Hepatocyte (in vitro differentiated cells): ENCODE results near the gene TNFAIP1.

Experiments
- CTCF ChIP-seq: fragments of 200-600 bp; sonication (generic); IDR thresholded peaks from 2 replicates; pipeline ENCODE4 v1.5.1; 2016; ENCODE audit warnings: antibody characterized with exemption, mild to moderate bottlenecking; ENCODE audit not compliant: poor library complexity
- EZH2phosphoT487 ChIP-seq: fragments of 200-600 bp; sonication (generic); IDR thresholded peaks from one replicate; pipeline ENCODE4 v1.6.1; 2018; ENCODE audit warnings: antibody characterized with exemption, mild to moderate bottlenecking, low read depth, moderate library complexity; ENCODE audit not compliant: unreplicated experiment, severe bottlenecking

GRCh38 chr17:28328325-28328724 is 7.2 kb upstream of the TNFAIP1 start:
- TF ChIP-seq CTCF (no peak), EZH2phosphoT487 (no peak)
